Activated CD4-positive, alpha-beta memory T cell treated with anti-CD3 and anti-CD28 coated beads for 36 hours (primary cell): Measurements from ENCODE around the gene GIGYF2. TPM values are rescaled to one million over a fixed set of nuclear protein-coding genes. Genes with fewer than 3 reads are reported as not detected.

Experiments used
- CTCF ChIA-PET: fragments of 350-600 bp; sonication (Branson Sonifier 250); formaldehyde crosslinking; loops from one replicate; lab custom pipeline; 2021; ENCODE audit warnings: antibody characterized with exemption, inconsistent platforms; lab: Charles Lee
- POLR2A ChIA-PET: fragments of 350-600 bp; sonication (Branson Sonifier 250); formaldehyde crosslinking; loops from one replicate; lab custom pipeline; 2021; ENCODE audit warnings: antibody characterized with exemption; lab: Charles Lee
- DNase-seq: peaks from one replicate; pipeline ENCODE4 v3.0.0-alpha.2; 2020
- H3K27ac Mint-ChIP-seq: one replicate; pipeline ENCODE4 v1.8.0; 2021; ENCODE audit warnings: mixed read lengths
- H3K27me3 Mint-ChIP-seq: one replicate; pipeline ENCODE4 v1.8.0; 2021; ENCODE audit warnings: mixed read lengths
- H3K36me3 Mint-ChIP-seq: one replicate; pipeline ENCODE4 v1.8.0; 2021; ENCODE audit warnings: mixed read lengths
- H3K4me1 Mint-ChIP-seq: one replicate; pipeline ENCODE4 v1.8.0; 2021; ENCODE audit warnings: low read depth, mixed read lengths
- H3K4me3 Mint-ChIP-seq: one replicate; pipeline ENCODE4 v1.8.0; 2021; ENCODE audit warnings: mild to moderate bottlenecking, mixed read lengths
- H3K9me3 Mint-ChIP-seq: one replicate; pipeline ENCODE4 v1.8.0; 2021; ENCODE audit warnings: mixed read lengths
- intact Hi-C: fragments of 100-400 bp; cut with micrococcal nuclease; formaldehyde crosslinking; loops from one replicate; pipeline ENCODE4 v1.15.1; 2023
- total RNA-seq, 2 experiments: library from RNA; stranded (reverse); gene quantifications; one replicate each; pipeline ENCODE4 v1.2.3, GENCODE V29; 2021

Gene GIGYF2
- 10 to 100 TPM; 50.0 to 51.4 TPM for total RNA-seq

- Mint-ChIP-seq H3K9me3 (peaks cover 6% of the 10 kb centered on the region), H3K4me1 (peaks cover 34% of the 10 kb centered on the region), H3K4me3 (peak within 1 kb of the TSS; percentile 89), H3K36me3 (peaks cover 15% of the 10 kb centered on the region), H3K27ac (peak within 1 kb of the TSS; percentile 73), H3K27me3 (no peaks in the 10 kb centered on the region)
- ChIA-PET CTCF (interaction anchor here (0.6 to 1.2 kb wide), 3 partner anchors 86 to 1083 kb away, joined by 3 read pairs; no protein-coding TSS in a partner anchor), POLR2A (interaction anchor here (0.6 to 1.0 kb wide), 3 partner anchors 15 to 147 kb away, joined by 3 to 4 read pairs (median 3); partner anchors contain the start of genes EIF4E2 and TIGD1)
- intact Hi-C loops: loop anchor here (1.0 to 5.0 kb wide), 2 partner anchors 147 to 555 kb away; partner anchors contain the start of genes ATG16L1, EIF4E2 and TIGD1
- DNase-seq: peak; percentile 98
These were observed at the start of gene GIGYF2 for GRCh38 chr2:232697059-232697806. Gene GIGYF2 (plus strand): TSS chr2:232697331. CDS start chr2:232735198, 37,867 bp downstream.

GRCh38 chr2:232649033-232649432 is 48.1 kb upstream of the GIGYF2 start:
- Mint-ChIP-seq H3K9me3 (no peaks in the 10 kb centered on the region), H3K27me3 (no peaks in the 10 kb centered on the region), H3K36me3 (no peaks in the 10 kb centered on the region), H3K4me1 (no peaks in the 10 kb centered on the region), H3K27ac (no peak overlapping the region), H3K4me3 (no peak overlapping the region)
- intact Hi-C loops: no loop called here
- ChIA-PET CTCF (no interaction called here), POLR2A (no interaction called here)
- no peak for DNase-seq

GRCh38 chr2:232652505-232652851 is 44.7 kb upstream of the GIGYF2 start:
- H3K27me3 Mint-ChIP-seq: no peaks in the 10 kb centered on the region
- H3K27ac Mint-ChIP-seq: no peak overlapping the region
- no peak overlapping the region for H3K4me3 Mint-ChIP-seq
- DNase-seq: no peak
- no peaks in the 10 kb centered on the region for H3K36me3 Mint-ChIP-seq
- H3K9me3 Mint-ChIP-seq: no peaks in the 10 kb centered on the region
- intact Hi-C loops: no loop called here
- POLR2A ChIA-PET: no interaction called here
- no peaks in the 10 kb centered on the region for H3K4me1 Mint-ChIP-seq
- CTCF ChIA-PET: no interaction called here

DNA sequence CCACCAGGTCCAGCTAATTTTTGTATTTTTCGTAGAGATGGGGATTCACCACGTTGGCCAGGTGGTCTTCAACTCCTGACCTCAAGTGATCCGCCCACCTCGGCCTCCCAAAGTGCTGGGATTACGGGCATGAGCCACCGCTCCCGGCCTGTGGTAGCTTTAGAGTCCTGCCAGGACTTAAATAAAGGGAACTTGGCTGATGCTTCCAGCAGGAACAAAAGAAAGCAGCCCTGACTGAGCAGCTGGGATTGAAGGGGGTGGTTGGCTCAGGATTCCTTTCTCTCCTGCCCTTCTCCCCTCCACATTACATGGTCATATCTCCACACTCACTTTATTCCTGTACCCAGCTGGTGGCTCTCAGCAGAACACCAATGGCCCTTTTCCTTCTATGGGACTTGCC is 43.7 kb upstream of the GIGYF2 start:
- ChIA-PET CTCF (no interaction called here), POLR2A (no interaction called here)
- Mint-ChIP-seq H3K27me3 (no peaks in the 10 kb centered on the region), H3K4me3 (no peak overlapping the region), H3K36me3 (no peaks in the 10 kb centered on the region), H3K27ac (no peak overlapping the region), H3K9me3 (no peaks in the 10 kb centered on the region), H3K4me1 (no peaks in the 10 kb centered on the region)
- intact Hi-C loops: no loop called here
- no peak for DNase-seq

GRCh38 chr2:232655392-232655791 is 41.7 kb upstream of the GIGYF2 start:
- H3K27ac Mint-ChIP-seq: no peak overlapping the region
- H3K9me3 Mint-ChIP-seq: no peaks in the 10 kb centered on the region
- no peak overlapping the region for H3K4me3 Mint-ChIP-seq
- no peaks in the 10 kb centered on the region for H3K4me1 Mint-ChIP-seq
- no peaks in the 10 kb centered on the region for H3K36me3 Mint-ChIP-seq
- ChIA-PET CTCF (no interaction called here), POLR2A (no interaction called here)
- intact Hi-C loops: no loop called here
- no peak for DNase-seq
- no peaks in the 10 kb centered on the region for H3K27me3 Mint-ChIP-seq

- intact Hi-C loops: no loop called here
- Mint-ChIP-seq H3K4me1 (no peaks in the 10 kb centered on the region), H3K27me3 (no peaks in the 10 kb centered on the region), H3K27ac (no peak overlapping the region), H3K4me3 (no peak overlapping the region), H3K36me3 (no peaks in the 10 kb centered on the region), H3K9me3 (no peaks in the 10 kb centered on the region)
- no peak for DNase-seq
- POLR2A ChIA-PET: no interaction called here
- CTCF ChIA-PET: interaction anchor here (0.6 kb wide), 1 partner anchor 62 kb away, joined by 3 read pairs; no protein-coding TSS in a partner anchor
These were observed 38.8 kb upstream of the GIGYF2 start for GRCh38 chr2:232658217-232658785.

- Mint-ChIP-seq H3K4me1 (no peaks in the 10 kb centered on the region), H3K36me3 (no peaks in the 10 kb centered on the region), H3K9me3 (no peaks in the 10 kb centered on the region), H3K4me3 (no peak overlapping the region), H3K27me3 (no peaks in the 10 kb centered on the region), H3K27ac (no peak overlapping the region)
- intact Hi-C loops: no loop called here
- ChIA-PET CTCF (no interaction called here), POLR2A (no interaction called here)
- DNase-seq: no peak
These were observed 37.8 kb upstream of the GIGYF2 start for GRCh38 chr2:232659359-232659758.

- DNase-seq: no peak
- H3K4me1 Mint-ChIP-seq: no peaks in the 10 kb centered on the region
- no peak overlapping the region for H3K27ac Mint-ChIP-seq
- H3K27me3 Mint-ChIP-seq: no peaks in the 10 kb centered on the region
- no peaks in the 10 kb centered on the region for H3K9me3 Mint-ChIP-seq
- intact Hi-C loops: no loop called here
- ChIA-PET POLR2A (no interaction called here), CTCF (interaction anchor here (0.5 to 1.3 kb wide), 3 partner anchors 51 to 563 kb away, joined by 3 to 4 read pairs (median 3); no protein-coding TSS in a partner anchor)
- no peaks in the 10 kb centered on the region for H3K36me3 Mint-ChIP-seq
- no peak overlapping the region for H3K4me3 Mint-ChIP-seq
These were observed 34.5 kb upstream of the GIGYF2 start for GRCh38 chr2:232662486-232663260.

DNA sequence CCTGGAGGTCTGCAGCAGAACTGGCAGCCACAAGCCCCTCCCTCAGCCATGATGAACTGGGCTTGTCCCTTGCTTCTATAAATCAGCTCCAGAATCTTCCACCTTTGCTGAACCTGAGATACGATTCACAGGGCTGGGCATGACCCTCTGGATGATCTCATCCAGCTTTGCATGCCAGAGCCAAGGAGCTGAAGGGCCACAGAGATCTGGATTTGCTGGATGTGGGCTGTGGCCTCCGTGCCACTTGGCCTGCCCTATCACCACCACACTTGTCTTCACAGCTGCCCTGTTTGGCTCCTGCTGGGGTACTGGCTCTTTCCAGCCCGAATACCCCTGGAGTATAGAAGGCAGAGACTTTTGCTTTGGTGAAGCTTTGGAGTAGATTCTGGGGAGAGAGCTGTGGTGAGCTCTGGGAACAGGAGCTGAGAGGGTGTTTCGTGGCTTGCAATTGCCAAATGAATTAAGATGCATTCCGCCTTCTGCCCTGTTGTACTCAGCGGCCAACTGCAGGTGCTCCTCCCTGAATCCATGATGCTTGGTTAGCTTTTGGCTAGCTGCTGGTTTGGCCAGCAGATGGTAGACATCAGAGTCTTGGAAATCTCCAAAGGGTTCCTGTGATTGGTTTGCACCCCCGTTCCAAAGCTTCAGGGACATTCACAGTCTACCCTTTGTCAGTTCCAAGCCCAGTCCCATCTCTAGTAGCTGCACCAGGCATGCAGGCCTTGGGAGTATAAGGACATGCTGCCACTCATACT is 30.9 kb upstream of the GIGYF2 start:
- H3K4me1 Mint-ChIP-seq: no peaks in the 10 kb centered on the region
- DNase-seq: no peak
- H3K36me3 Mint-ChIP-seq: no peaks in the 10 kb centered on the region
- ChIA-PET POLR2A (no interaction called here), CTCF (interaction anchor here (0.6 kb wide), 1 partner anchor 97 kb away, joined by 3 read pairs; no protein-coding TSS in a partner anchor)
- intact Hi-C loops: loop anchor here (5.0 kb wide), 1 partner anchor 54 kb away; no protein-coding TSS in a partner anchor
- H3K27ac Mint-ChIP-seq: no peak overlapping the region
- no peak overlapping the region for H3K4me3 Mint-ChIP-seq
- H3K27me3 Mint-ChIP-seq: peaks cover 4% of the 10 kb centered on the region
- no peaks in the 10 kb centered on the region for H3K9me3 Mint-ChIP-seq

DNA sequence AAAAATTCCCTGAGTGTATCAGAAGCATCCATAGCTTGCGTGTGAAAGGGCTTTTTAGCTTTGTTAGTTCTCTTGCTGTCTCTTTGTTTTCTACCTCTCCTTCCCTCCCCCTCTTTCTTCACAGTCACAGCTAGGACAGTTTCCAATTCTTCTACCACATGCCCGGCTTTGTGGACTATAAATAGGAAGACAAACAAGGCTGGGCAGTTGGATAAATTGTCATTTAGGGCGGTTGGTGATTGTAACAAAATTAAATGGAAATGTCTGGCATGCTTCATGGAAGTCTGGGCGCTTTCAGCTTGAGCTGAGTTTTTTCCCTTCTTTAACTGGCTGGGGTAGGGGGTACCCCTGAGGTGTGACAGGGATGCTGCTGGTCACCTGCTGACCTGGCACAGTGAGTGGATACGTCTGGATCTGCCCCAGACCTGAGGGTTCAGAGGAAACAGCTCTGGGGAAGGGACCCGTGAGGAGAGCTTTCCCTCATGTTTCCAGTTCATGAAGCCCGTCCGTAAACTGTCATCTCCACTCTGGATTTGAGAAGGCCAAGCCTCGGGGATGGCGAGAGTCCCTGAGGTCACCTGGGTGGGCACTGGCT is 29.0 kb upstream of the GIGYF2 start:
- H3K27me3 Mint-ChIP-seq: peaks cover 4% of the 10 kb centered on the region
- no peak overlapping the region for H3K4me3 Mint-ChIP-seq
- no peak for DNase-seq
- no peak overlapping the region for H3K27ac Mint-ChIP-seq
- CTCF ChIA-PET: no interaction called here
- intact Hi-C loops: loop anchor here (5.0 kb wide), 1 partner anchor 56 kb away; no protein-coding TSS in a partner anchor
- POLR2A ChIA-PET: no interaction called here
- no peaks in the 10 kb centered on the region for H3K36me3 Mint-ChIP-seq
- no peaks in the 10 kb centered on the region for H3K9me3 Mint-ChIP-seq
- no peaks in the 10 kb centered on the region for H3K4me1 Mint-ChIP-seq

GRCh38 chr2:232668805-232669444 is 28.2 kb upstream of the GIGYF2 start:
- DNase-seq: no peak
- no peaks in the 10 kb centered on the region for H3K36me3 Mint-ChIP-seq
- peaks cover 4% of the 10 kb centered on the region for H3K27me3 Mint-ChIP-seq
- CTCF ChIA-PET: no interaction called here
- no peak overlapping the region for H3K27ac Mint-ChIP-seq
- intact Hi-C loops: loop anchor here (5.0 kb wide), 1 partner anchor 57 kb away; no protein-coding TSS in a partner anchor
- POLR2A ChIA-PET: no interaction called here
- H3K4me1 Mint-ChIP-seq: no peaks in the 10 kb centered on the region
- no peak overlapping the region for H3K4me3 Mint-ChIP-seq
- H3K9me3 Mint-ChIP-seq: no peaks in the 10 kb centered on the region
